GM18498 (cell line): ENCODE measurements around the gene CEACAM16.

Source experiments
- ATAC-seq: cut with Tn5 transposase; IDR thresholded peaks from one replicate; pipeline ENCODE4 v1.9.1; 2021; ENCODE audit warnings: mild to moderate bottlenecking, moderate library complexity; ENCODE audit not compliant: unreplicated experiment

The CEACAM16 gene

GRCh38 chr19:44723299-44723951 is 24.5 kb downstream of the CEACAM16 start:
- no peak for ATAC-seq

- ATAC-seq, result no peak
Observed at GRCh38 chr19:44723952-44724319, 25.0 kb downstream of the CEACAM16 start.

- ATAC-seq, result no peak
Observed at GRCh38 chr19:44725251-44725650, 26.3 kb downstream of the CEACAM16 start.

- no peak for ATAC-seq
Observed at GRCh38 chr19:44725684-44726083, 26.7 kb downstream of the CEACAM16 start.

- no peak for ATAC-seq
Observed at GRCh38 chr19:44726465-44726864, 27.5 kb downstream of the CEACAM16 start.

GRCh38 chr19:44728178-44728577 is 29.2 kb downstream of the CEACAM16 start:
- ATAC-seq, result no peak

GRCh38 chr19:44729516-44730033 is 30.6 kb downstream of the CEACAM16 start:
- no peak for ATAC-seq

GRCh38 chr19:44731081-44731480 is 32.1 kb downstream of the CEACAM16 start:
- no peak for ATAC-seq

GRCh38 chr19:44731622-44732021 is 32.7 kb downstream of the CEACAM16 start:
- ATAC-seq, result no peak

GRCh38 chr19:44732235-44733014 is 33.5 kb downstream of the CEACAM16 start:
- ATAC-seq, result no peak

- no peak for ATAC-seq
Observed at GRCh38 chr19:44734357-44734756, 35.4 kb downstream of the CEACAM16 start.

- ATAC-seq, result no peak
Observed at GRCh38 chr19:44735011-44735410, 36.1 kb downstream of the CEACAM16 start.

- no peak for ATAC-seq
Observed at GRCh38 chr19:44737238-44738071, 38.5 kb downstream of the CEACAM16 start.

- no peak for ATAC-seq
Observed at GRCh38 chr19:44738136-44738535, 39.2 kb downstream of the CEACAM16 start.

- ATAC-seq, result no peak
Observed at GRCh38 chr19:44738603-44739558, 39.9 kb downstream of the CEACAM16 start.

- ATAC-seq, result no peak
Observed at GRCh38 chr19:44740351-44740824, 41.4 kb downstream of the CEACAM16 start.

GRCh38 chr19:44741258-44741731 is 42.3 kb downstream of the CEACAM16 start:
- no peak for ATAC-seq

GRCh38 chr19:44741841-44742329 is 42.9 kb downstream of the CEACAM16 start:
- ATAC-seq, result no peak

- no peak for ATAC-seq
Observed at GRCh38 chr19:44742330-44743061, 43.5 kb downstream of the CEACAM16 start.
